Epithelial cell of esophagus (primary cell): ENCODE results near the gene EGR4.
"Not testable (repeated sequence)": the region's sequence is repeated elsewhere in the genome, so short reads cannot be mapped to it uniquely, and the experiment has no call there.

ENCODE experiments used
- DNase-seq: peaks from one replicate; pipeline ENCODE4 v3.0.0; 2010; ENCODE audit warnings: low read depth
- H3K4me3 ChIP-seq: 2 replicates; pipeline ENCODE4 v1.5.1; 2011; ENCODE audit warnings: mild to moderate bottlenecking, low read length, control low read depth
- CTCF ChIP-seq: IDR thresholded peaks from 2 replicates; pipeline ENCODE4 v1.5.1; 2011; ENCODE audit warnings: low read depth, mild to moderate bottlenecking, low read length, control low read depth, inconsistent platforms; ENCODE audit not compliant: insufficient read depth; ENCODE audit errors: missing control alignments

The EGR4 gene

GRCh38 chr2:73264332-73264606 is 29.1 kb downstream of the EGR4 start:
- DNase-seq, result no peak
- TF ChIP-seq CTCF, result no peak
- no peak overlapping the region for H3K4me3 ChIP-seq

GRCh38 chr2:73263540-73264331 is 29.6 kb downstream of the EGR4 start:
- H3K4me3 ChIP-seq, result no peak overlapping the region
- no peak for DNase-seq
- TF ChIP-seq CTCF, result no peak

- not testable (repeated sequence) for DNase-seq
Observed at GRCh38 chr2:73262691-73263429, 30.5 kb downstream of the EGR4 start.

GRCh38 chr2:73262108-73262651 is 31.2 kb downstream of the EGR4 start:
- no peak overlapping the region for H3K4me3 ChIP-seq
- DNase-seq, result no peak
- TF ChIP-seq CTCF, result no peak

More at GRCh38 chr2:73262691-73263429, 30.5 kb downstream of the EGR4 start:
- H3K4me3 ChIP-seq, result not testable (repeated sequence)

GRCh38 chr2:73260338-73260984 is 32.9 kb downstream of the EGR4 start:
- TF ChIP-seq CTCF, result peak; percentile 45
- DNase-seq, result peak; percentile 67
- no peak overlapping the region for H3K4me3 ChIP-seq

- H3K4me3 ChIP-seq, result no peak overlapping the region
- TF ChIP-seq CTCF, result no peak
- DNase-seq, result no peak
Observed at GRCh38 chr2:73259704-73260337, 33.5 kb downstream of the EGR4 start.

DNA sequence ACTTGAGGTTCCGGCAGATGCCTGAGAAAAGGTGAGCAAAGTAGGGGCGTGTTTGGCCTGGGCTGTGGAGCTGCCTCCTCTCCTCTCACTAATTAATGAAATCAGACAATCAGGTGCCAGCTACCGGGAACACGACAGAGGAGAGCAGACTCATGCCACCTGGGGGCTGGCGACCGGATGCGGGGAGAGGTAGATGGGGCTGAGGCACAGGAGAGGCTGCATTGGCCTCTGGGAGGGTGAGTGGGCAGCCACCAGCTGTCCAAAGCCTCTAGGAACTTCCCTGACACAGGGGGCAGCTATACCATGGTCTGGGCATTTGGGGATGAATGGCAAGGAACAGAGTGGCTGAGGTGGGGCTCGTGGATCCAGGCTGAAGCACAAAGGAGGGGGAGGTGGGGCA is 34.1 kb downstream of the EGR4 start:
- H3K4me3 ChIP-seq, result no peak overlapping the region
- DNase-seq, result no peak
- no peak for TF ChIP-seq CTCF
